GM12875 (cell line): ENCODE data around the gene BTG4.

Source experiments
- H3K4me3 ChIP-seq: one replicate; pipeline ENCODE4 v1.5.1; 2011; ENCODE audit warnings: low read depth, low read length, control low read depth
- TF ChIP-seq, protein P1 (sequence below): IDR thresholded peaks from 2 replicates; pipeline ENCODE4 v1.5.1; 2011; ENCODE audit warnings: low read depth, mild to moderate bottlenecking, control low read depth, inconsistent platforms, low read length, moderate library complexity, borderline replicate concordance; ENCODE audit not compliant: insufficient read depth

Gene BTG4

DNA sequence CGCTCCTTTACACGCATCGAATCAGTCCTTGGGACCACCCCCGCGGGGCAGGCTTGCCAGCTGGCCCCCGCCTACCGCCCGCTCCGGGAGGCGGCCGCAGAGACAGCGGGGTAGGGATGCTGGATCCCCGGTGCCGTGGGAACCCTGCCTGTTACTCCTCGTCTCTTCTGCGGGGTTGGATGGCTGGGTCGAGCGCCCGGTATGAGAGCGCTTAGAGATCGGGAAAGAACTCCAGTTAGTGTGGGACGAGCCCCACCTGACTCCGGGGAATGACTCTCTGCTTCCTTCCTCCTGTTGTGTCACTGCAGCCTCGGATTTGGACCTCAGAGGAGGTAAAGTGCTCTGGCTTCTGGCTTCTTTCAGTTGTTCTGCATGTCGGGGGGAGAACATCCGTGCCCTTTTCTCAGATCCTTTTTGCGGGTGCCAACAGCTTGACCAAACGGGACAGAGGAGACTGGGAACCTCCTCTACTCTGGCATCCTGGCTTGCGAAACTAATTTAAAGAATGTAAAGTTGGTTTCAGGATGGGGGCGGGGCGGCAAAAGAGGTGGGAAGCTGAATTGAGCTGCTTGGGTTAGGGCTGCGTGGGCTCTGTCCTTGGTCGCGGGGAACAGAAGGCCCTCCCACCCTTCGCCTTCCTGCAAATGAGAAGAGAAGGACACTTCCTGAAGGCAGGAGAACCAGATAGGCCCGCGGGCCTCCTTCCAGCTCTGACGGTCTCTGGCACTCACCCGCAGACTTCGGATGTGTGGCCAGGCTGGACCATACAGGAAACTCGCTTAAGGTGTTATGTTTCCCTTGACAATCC lies 29.3 kb upstream of the BTG4 start:
- no peak overlapping the region for H3K4me3 ChIP-seq
- TF ChIP-seq, protein P1, sequence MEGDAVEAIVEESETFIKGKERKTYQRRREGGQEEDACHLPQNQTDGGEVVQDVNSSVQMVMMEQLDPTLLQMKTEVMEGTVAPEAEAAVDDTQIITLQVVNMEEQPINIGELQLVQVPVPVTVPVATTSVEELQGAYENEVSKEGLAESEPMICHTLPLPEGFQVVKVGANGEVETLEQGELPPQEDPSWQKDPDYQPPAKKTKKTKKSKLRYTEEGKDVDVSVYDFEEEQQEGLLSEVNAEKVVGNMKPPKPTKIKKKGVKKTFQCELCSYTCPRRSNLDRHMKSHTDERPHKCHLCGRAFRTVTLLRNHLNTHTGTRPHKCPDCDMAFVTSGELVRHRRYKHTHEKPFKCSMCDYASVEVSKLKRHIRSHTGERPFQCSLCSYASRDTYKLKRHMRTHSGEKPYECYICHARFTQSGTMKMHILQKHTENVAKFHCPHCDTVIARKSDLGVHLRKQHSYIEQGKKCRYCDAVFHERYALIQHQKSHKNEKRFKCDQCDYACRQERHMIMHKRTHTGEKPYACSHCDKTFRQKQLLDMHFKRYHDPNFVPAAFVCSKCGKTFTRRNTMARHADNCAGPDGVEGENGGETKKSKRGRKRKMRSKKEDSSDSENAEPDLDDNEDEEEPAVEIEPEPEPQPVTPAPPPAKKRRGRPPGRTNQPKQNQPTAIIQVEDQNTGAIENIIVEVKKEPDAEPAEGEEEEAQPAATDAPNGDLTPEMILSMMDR = no peak

DNA sequence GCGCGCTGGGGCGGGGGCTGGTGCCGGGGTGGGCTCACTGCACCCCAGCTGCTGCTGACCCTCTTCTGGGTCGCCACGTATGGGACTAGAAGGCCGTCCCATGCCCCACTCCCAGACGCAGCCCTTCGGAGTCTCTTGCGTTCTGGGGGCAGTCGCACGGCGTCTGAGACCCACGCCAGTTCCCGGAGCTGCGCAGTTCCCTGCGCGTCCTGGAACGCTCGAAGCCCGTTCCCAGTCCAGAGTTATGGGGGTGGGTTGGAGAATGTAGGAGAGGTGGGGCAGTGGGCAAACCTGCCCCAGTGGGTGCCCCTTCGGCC lies 28.7 kb upstream of the BTG4 start:
- TF ChIP-seq, protein P1 = no peak
- H3K4me3 ChIP-seq = no peak overlapping the region

- TF ChIP-seq, protein P1 = no peak
- H3K4me3 ChIP-seq = no peak within 1 kb of the TSS
These were observed 28.1 kb upstream of the BTG4 start, which contains the start of gene LAYN for GRCh38 chr11:111540114-111540936. Gene LAYN (plus strand): TSS chr11:111540720. CDS start chr11:111540844, 124 bp downstream.

DNA sequence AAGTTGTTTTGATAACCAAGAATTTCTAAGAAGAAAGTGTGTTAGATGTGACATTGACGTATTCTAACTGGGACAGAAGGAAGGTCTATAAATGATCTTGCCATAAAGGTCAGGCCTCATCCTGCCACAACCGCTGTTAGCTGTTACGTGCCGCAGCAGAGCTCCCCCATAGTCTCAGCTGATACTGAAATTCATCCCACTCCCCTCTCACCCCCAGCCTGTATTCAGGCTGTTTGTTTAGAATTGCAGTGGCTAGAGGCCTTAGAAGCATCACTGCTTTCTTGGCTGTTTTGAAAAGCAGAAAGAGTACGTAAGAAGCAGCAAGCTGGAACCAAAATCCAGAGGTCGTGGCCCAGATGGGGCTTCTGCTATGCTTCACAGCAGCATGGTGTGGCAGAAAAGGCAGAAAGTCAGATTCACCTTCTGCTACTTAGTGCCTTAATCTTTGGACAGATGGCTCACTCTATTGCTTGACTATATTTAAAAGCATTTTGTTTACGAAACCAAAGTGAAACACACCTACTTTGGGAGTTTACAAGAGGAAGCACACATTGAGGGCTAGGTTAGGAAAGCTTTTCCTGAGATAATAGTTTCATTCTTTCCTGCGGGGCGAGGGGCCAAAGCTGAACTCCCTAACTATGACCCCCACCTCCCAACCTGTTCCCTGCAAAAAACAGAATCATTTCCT lies 27.4 kb upstream of the BTG4 start:
- H3K4me3 ChIP-seq = no peak overlapping the region
- TF ChIP-seq, protein P1 = no peak

GRCh38 chr11:111538407-111539114 lies 26.4 kb upstream of the BTG4 start:
- no peak overlapping the region for H3K4me3 ChIP-seq
- TF ChIP-seq, protein P1 = no peak

GRCh38 chr11:111537336-111537860 lies 25.2 kb upstream of the BTG4 start:
- TF ChIP-seq, protein P1 = no peak
- H3K4me3 ChIP-seq = no peak overlapping the region
